ENCODE measurements around the gene PCNX4. TPM values are rescaled to one million over a fixed set of nuclear protein-coding genes. Genes with fewer than 3 reads are reported as not detected.

The PCNX4 gene
- total RNA-seq, 1 experiment from 2014 or later = 60.0 TPM

DNA sequence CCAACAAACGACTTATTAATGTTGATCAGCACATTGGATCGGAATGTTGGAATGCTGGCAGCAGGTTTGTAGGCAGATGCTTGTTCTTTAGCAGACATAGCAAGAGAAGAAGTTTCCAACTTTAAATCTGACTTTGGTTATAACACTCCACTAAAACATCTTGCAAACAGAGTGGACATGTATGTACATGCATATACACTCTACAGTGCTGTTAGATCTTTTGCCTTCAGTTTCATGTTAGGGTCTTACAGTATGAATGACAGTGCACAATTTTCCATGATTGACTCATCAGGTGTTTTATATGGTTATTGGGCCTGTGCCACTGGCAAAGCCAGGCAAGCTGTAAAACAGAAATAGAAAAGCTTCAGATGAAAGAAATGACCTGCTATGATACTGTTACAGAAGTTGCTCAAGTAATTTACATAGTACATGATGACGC is 87.7 kb downstream of the PCNX4 start:
- intact Hi-C loops (cut with micrococcal nuclease; ENCODE audit: unreplicated experiment) = no loop called here
- Histone ChIP-seq H3K9me3 (ENCODE audit: control insufficient read depth, insufficient read depth, low read depth, low read length) (peaks cover 4% of the 10 kb centered on the region; the same call in 1 of the 2 replicates), H3K4me1 (ENCODE audit: control insufficient read depth, insufficient read depth, low read length) (no peaks in the 10 kb centered on the region), H3K4me3 (ENCODE audit: low read depth in 2 of 2, low read length in 2 of 2) (no peak overlapping the region), H3K27ac (ENCODE audit: low read length) (no peak overlapping the region), H3K27me3 (ENCODE audit: control insufficient read depth, insufficient read depth, low read length) (no peaks in the 10 kb centered on the region), H3K36me3 (ENCODE audit: control insufficient read depth, insufficient read depth, low read length) (no peaks in the 10 kb centered on the region)
- in situ Hi-C loops (cut with HindIII; ENCODE audit: low pct_unique_long_range_greater_than_20kb, low sequenced_read_pairs) = no loop called here
- no peak for TF ChIP-seq POLR2AphosphoS5 (IDR thresholded peaks at IDR 0.05; ENCODE audit: low read depth, low read length)
- TF ChIP-seq TCF7L2 (IDR thresholded peaks at IDR 0.05; ENCODE audit: low read depth, low read length) = no peak
- no peak for TF ChIP-seq REST (IDR thresholded peaks at IDR 0.05; ENCODE audit: insufficient read depth in 1 of 2, low read depth in 2 of 2, low read length in 1 of 2)
- TF ChIP-seq CTCF (IDR thresholded peaks at IDR 0.05) = no peak
- TF ChIP-seq SIN3A (IDR thresholded peaks at IDR 0.05; ENCODE audit: borderline replicate concordance, insufficient read depth, low read depth, low read length) = no peak
- CTCF ChIA-PET = no interaction called here
- ATAC-seq (no peak), DNase-seq (ENCODE audit: low read depth, low spot score) (no peak)
- POLR2A ChIA-PET = no interaction called here
- no TSS peak for BruUV-seq (replicated peaks)

GRCh38 chr14:60183138-60183537 is 91.4 kb downstream of the PCNX4 start:
- DNase-seq (ENCODE audit: low read depth, low spot score) (no peak), ATAC-seq (no peak)
- Histone ChIP-seq H3K27ac (ENCODE audit: low read length) (no peak overlapping the region), H3K9me3 (ENCODE audit: control insufficient read depth, insufficient read depth, low read depth, low read length) (peaks cover 3% of the 10 kb centered on the region; the same call in 1 of the 2 replicates), H3K4me3 (ENCODE audit: low read depth in 2 of 2, low read length in 2 of 2) (no peak overlapping the region), H3K27me3 (ENCODE audit: control insufficient read depth, insufficient read depth, low read length) (no peaks in the 10 kb centered on the region), H3K4me1 (ENCODE audit: control insufficient read depth, insufficient read depth, low read length) (no peaks in the 10 kb centered on the region), H3K36me3 (ENCODE audit: control insufficient read depth, insufficient read depth, low read length) (no peaks in the 10 kb centered on the region)
- no peak for TF ChIP-seq CTCF (IDR thresholded peaks at IDR 0.05)
- TF ChIP-seq SIN3A (IDR thresholded peaks at IDR 0.05; ENCODE audit: borderline replicate concordance, insufficient read depth, low read depth, low read length) = no peak
- TF ChIP-seq POLR2AphosphoS5 (IDR thresholded peaks at IDR 0.05; ENCODE audit: low read depth, low read length) = no peak
- no peak for TF ChIP-seq TCF7L2 (IDR thresholded peaks at IDR 0.05; ENCODE audit: low read depth, low read length)
- TF ChIP-seq REST (IDR thresholded peaks at IDR 0.05; ENCODE audit: insufficient read depth in 1 of 2, low read depth in 2 of 2, low read length in 1 of 2) = no peak
- in situ Hi-C loops (cut with HindIII; ENCODE audit: low pct_unique_long_range_greater_than_20kb, low sequenced_read_pairs) = no loop called here
- intact Hi-C loops (cut with micrococcal nuclease; ENCODE audit: unreplicated experiment) = loop anchor here (10.0 kb wide), 1 partner anchor 152 kb away; no protein-coding TSS in a partner anchor
- no TSS peak for BruUV-seq (replicated peaks)
- POLR2A ChIA-PET = no interaction called here
- CTCF ChIA-PET = no interaction called here

All from Panc1 (cell line).